Uterus (tissue), 2 donors: ENCODE data around the gene PTS.

Experiments
- POLR2A ChIP-seq, 2 donors: fragments of 450-650 bp; IDR thresholded peaks; one replicate each; pipeline ENCODE4 v1.6.1; 2016; ENCODE audit warnings: antibody characterized with exemption in 2 of 2, mild to moderate bottlenecking in 1 of 2, moderate library complexity in 1 of 2
- TF ChIP-seq, protein P1 (sequence below), 4 experiments: fragments of 200-600 bp in 2 of 4; fragments of 450-650 bp in 2 of 4; sonication (generic) in 2 of 4; IDR thresholded peaks; one replicate each; pipeline ENCODE4 v1.5.1; 2016 to 2019; ENCODE audit warnings: antibody characterized with exemption in 4 of 4, mild to moderate bottlenecking in 2 of 4, moderate library complexity in 1 of 4

DNA sequence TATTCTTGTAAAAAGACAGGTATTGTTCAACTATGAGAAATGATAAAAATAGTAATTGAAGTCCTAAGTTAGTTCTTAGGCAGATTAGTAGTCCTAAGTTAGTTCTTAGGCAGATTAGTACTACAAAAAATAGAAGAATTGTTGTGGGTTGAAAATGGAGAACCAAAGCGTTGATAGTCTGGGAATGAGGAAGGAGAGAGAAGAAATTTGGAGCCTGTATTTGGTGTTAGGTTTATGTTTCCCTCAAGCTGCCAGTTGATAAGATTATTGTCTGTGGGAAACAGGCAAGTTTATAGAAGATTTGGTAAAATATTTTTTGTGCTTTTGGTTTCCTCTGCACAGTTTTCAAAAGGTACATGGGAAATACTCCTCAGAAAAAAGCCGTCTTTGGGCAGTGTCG, 47.3 kb upstream of the PTS start:
- TF ChIP-seq, protein P1, sequence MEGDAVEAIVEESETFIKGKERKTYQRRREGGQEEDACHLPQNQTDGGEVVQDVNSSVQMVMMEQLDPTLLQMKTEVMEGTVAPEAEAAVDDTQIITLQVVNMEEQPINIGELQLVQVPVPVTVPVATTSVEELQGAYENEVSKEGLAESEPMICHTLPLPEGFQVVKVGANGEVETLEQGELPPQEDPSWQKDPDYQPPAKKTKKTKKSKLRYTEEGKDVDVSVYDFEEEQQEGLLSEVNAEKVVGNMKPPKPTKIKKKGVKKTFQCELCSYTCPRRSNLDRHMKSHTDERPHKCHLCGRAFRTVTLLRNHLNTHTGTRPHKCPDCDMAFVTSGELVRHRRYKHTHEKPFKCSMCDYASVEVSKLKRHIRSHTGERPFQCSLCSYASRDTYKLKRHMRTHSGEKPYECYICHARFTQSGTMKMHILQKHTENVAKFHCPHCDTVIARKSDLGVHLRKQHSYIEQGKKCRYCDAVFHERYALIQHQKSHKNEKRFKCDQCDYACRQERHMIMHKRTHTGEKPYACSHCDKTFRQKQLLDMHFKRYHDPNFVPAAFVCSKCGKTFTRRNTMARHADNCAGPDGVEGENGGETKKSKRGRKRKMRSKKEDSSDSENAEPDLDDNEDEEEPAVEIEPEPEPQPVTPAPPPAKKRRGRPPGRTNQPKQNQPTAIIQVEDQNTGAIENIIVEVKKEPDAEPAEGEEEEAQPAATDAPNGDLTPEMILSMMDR (IDR thresholded peaks at IDR 0.05), result no peak
- no peak for TF ChIP-seq POLR2A (IDR thresholded peaks at IDR 0.05)
